ENCODE data around the gene MSRB3.

MSRB3 gene

DNA sequence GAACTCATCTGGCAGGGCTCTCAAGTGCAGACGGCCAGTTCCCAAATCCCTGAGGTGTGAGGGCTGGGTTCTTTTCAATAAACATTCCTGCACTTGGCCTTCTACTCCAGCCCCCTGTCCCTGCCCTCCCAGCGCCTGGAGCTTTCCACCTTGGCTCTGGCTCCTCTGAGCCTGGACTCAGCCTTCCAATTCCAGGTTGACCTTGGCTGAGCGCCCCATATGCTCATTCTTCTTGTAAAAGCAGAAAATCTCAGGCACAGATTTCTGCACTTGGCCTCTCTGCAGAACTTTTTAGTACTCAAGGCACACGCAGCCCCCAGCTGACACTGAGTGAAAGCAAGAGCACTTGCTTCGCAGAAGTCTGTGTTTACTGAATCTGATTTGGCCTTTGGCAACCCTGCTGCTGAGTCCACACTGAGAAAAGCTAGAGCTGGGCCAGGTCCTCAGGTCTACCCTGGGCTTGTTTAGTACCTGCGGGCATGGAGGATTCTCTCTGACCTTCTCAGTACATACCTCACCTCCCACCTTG, 222.7 kb downstream of the MSRB3 start:
- DNase-seq = no peak

DNA sequence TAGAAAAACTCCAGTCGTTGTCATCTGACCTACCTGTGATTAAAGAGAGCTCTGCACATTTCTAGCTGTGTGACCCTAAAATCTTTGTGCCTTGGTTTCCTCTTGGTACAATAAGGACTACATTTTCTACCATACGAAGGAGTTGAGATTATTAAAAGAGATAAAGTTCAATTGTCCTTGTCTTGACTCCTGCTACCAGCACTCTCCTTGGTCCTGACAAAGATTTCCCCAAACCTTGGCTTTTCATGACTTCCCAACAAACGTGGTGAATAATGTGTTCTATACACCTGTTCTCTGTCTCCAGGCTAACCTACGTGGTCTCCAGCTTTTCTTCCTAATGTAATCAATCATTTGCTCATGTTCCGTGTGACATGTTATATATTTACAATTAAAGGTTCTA, 223.5 kb downstream of the MSRB3 start:
- DNase-seq = no peak

DNA sequence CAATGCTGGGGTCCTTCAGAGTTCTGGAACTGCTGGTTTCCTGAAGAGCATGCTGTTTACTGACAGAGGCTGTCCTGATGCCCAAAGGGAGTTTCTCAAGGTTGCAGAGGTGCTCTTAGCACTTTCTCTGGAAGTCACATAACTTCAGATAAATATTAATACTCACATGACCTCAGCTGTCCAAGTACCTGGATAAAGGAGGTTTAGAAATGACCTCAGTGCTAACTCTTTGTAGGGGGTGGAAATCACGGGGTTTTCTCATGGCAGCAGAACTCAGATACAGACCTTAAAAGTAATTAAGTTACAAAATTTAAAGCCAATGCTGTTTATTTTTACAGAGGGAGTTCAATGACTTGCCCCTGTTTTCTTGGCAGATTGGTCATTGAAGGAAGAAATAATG, 225.9 kb downstream of the MSRB3 start:
- DNase-seq = no peak

DNA sequence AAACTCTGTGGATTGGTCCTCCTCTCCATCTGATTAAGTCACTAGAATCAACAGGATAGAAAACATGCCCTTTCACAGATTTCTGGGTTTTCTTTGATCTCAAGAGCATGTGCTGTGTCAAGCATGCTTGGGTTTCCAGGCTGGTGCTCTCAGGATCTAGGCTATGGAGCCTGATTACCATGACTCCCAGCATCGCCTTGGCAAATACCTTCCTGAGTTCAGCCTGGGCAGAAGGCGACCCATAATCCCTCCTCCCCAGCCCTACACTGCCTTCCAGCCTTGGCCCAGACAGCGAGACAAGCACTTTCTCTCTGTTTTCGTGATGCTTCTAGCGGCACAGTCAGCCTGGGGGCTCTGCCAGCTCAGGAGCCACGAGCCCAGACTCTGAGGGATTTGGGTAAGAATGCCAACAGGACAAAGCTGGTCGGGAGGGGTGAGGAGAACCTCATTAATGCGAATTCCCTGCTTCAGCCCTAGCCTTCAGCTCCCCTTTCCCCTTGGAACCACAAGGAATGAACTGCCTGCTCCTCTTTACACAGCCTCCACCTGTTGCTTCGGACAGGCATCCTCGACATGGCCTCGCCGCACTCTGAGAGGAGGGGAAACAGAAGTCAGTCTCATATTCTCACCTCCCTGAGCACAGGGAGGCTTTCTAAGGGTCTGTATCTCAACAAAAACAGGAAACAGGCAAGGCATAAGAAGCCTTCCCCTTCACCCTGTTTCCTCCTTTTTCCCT, 227.1 kb downstream of the MSRB3 start:
- no peak for DNase-seq

DNA sequence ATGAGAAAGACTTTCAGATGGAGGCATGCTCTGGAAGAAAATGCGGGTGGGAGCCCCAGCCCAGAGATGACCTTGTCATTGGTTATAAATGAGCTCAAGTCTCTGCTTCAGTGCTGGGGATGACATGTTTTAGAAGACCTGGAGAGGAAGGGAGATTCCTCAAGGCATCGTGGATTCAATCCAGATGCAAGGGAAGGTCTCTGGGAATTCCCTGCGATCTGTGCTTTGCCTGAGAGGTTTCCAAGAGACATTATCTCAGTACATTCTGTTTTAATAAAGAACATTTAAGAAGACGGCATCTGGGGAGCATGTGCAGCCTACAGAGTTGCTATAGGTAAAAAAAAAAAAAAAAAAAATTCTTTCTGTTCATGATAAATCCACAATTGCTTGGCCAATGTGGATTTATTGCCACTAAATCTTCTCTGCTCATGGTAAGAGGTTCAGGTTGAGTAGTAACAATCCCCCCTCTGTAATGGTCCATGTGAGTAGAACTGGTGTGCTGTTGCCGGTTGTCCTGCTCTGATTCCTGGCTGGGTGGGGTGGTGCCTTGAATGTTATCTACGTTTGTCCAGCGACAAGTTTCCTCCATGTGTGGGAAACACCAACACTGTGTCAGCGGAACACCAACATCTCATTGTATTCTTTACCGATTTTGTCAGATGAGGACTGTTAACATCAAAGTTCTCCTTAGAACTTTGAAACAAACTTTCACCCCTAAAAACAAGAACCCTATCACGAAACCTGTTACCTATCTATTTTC, 230.0 kb downstream of the MSRB3 start:
- DNase-seq = no peak

DNA sequence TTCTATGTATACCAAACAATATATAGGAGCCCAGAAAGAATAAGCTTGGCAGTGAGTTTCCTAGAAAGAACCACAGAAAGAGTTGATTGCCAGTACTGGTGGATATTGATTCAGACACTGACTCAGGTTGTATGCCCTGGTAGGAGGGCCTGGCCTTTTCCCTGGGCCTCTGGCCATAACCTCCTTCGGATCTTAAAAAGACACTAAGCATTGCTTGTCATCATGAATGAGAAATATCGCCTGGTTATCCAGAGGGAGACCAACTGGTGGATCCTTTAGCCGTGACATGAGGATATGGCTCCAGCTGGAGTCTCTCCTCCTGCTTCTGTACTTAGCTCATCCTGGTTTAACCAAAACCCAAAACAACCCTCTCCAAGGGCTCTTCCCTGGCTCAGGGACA, 231.5 kb downstream of the MSRB3 start:
- DNase-seq = no peak

DNA sequence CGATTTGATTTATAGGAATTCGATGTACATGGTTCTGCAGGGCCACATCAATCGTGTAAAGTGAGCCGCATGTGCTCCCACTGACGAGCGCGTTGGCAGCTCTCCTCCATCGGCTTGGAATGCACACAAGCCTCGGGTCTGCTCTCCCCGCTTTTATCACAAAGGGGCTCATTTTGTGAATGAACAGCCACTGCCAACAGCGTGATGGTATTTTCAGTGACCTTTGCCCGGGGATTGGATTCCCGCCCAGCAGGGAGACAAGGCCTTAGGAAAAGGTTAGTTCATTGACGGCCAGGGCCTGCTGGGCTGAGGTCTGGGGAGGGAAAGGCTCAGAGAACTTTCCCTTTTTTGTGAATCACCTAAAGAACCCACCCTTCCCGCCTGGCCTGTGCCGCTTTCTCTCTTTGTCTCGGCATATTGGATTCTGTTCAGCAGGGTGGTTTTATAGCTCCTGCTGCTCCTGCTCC, 232.1 kb downstream of the MSRB3 start:
- DNase-seq = no peak

DNA sequence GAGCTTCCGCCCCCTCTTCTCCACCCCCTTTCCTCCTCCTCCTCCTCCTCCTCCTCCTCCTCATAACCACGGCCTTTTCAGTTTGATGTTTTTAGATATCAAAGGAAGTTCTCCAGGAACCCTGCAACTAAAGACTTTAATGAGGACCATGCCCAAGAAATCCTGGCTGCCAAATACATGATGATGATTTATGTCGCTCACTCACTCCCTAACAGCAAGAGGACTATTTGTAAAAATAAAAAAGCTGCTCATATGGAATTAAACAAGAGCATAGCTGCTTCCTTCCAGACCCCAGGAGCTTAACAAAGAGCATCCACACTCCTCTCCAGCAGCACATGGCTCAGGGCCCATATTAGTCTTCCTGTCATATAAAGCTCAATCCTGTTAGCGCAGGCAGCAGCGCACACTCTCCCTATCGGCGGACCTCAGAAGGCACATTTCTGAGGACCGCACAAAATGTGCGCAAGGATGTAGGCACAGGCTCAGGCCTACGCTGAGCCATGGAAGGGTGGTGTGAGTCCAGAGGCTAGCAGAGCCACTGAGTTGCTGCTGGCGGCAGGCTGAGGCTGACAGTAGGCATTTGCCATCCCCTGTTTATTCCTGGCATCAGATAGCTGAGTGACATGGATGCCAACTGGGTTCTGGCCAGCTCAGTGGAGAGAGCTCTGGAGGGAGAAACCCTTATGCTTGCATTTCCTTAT, 232.8 kb downstream of the MSRB3 start:
- DNase-seq = no peak

DNA sequence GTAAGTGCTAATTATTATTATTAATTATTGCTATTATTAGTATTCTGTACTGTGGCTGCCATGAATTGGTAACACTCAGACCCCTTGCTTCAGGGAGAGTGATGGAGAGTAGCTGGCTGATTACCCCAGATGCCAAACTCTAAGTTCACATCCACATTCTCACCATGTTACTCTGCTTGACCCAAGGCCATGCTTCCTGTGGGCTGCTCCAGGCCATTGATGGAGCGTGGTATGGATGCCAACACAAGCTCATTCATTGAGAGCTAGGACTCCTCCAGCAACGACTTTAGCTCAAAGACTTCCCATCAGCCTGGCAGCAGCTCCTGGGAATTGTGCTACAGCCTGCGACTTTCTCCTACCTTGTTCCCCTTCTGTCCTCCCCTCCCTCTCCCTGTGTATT, 233.4 kb downstream of the MSRB3 start:
- no peak for DNase-seq
